Measurements from ENCODE around the gene C16orf74.

The C16orf74 gene

GRCh38 chr16:85680352-85680944 is 70.4 kb downstream of the C16orf74 start:
- Histone ChIP-seq H3F3A (ENCODE audit: insufficient read depth) (peaks cover 3% of the 10 kb centered on the region; the same call in 1 of the 2 replicates), H3K4me3 (ENCODE audit: insufficient read depth, low read length, poor library complexity, severe bottlenecking) (no peak overlapping the region), H4K20me1 (ENCODE audit: low read depth, low read length) (peaks cover 4% of the 10 kb centered on the region; the same call in 1 of the 2 replicates), H3K4me2 (ENCODE audit: low read depth, low read length, poor library complexity, severe bottlenecking) (no peak overlapping the region), H3K79me2 (ENCODE audit: insufficient read depth, low read length) (peaks cover 26% of the 10 kb centered on the region), H3K36me3 (ENCODE audit: low read length) (peaks cover 24% of the 10 kb centered on the region; the same call in 1 of the 2 replicates), H2AFZ (ENCODE audit: low read depth, low read length, severe bottlenecking) (no peak overlapping the region), H3K27ac (ENCODE audit: low read depth, low read length) (no peak overlapping the region), H3K9me2 (replicated peaks; ENCODE audit: insufficient read depth, low read length) (no peaks in the 10 kb centered on the region), H3K9me3 (ENCODE audit: insufficient read depth, low read length) (no peaks in the 10 kb centered on the region), H3K27me3 (ENCODE audit: low read length) (no peaks in the 10 kb centered on the region), H3K9ac (ENCODE audit: low read length) (no peak overlapping the region)
- TF ChIP-seq EZH2phosphoT487 (conservative IDR thresholded peaks at IDR 0.05; ENCODE audit: low read length) (no peak), CTCF (IDR thresholded peaks at IDR 0.05; ENCODE audit: insufficient read depth, low read length, poor library complexity, severe bottlenecking) (no peak)

GRCh38 chr16:85679870-85680269 is 71.0 kb downstream of the C16orf74 start:
- Histone ChIP-seq H4K20me1 (ENCODE audit: low read depth, low read length) (peaks cover 4% of the 10 kb centered on the region; the same call in 1 of the 2 replicates), H3K9ac (ENCODE audit: low read length) (no peak overlapping the region), H3K36me3 (ENCODE audit: low read length) (peaks cover 24% of the 10 kb centered on the region; the same call in 1 of the 2 replicates), H3F3A (ENCODE audit: insufficient read depth) (no peaks in the 10 kb centered on the region), H3K79me2 (ENCODE audit: insufficient read depth, low read length) (peaks cover 22% of the 10 kb centered on the region), H3K4me3 (ENCODE audit: insufficient read depth, low read length, poor library complexity, severe bottlenecking) (no peak overlapping the region), H3K27ac (ENCODE audit: low read depth, low read length) (no peak overlapping the region), H3K27me3 (ENCODE audit: low read length) (no peaks in the 10 kb centered on the region), H3K9me2 (replicated peaks; ENCODE audit: insufficient read depth, low read length) (no peaks in the 10 kb centered on the region), H3K9me3 (ENCODE audit: insufficient read depth, low read length) (no peaks in the 10 kb centered on the region), H3K4me2 (ENCODE audit: low read depth, low read length, poor library complexity, severe bottlenecking) (no peak overlapping the region), H2AFZ (ENCODE audit: low read depth, low read length, severe bottlenecking) (no peak overlapping the region)
- TF ChIP-seq CTCF (IDR thresholded peaks at IDR 0.05; ENCODE audit: insufficient read depth, low read length, poor library complexity, severe bottlenecking) (no peak), EZH2phosphoT487 (conservative IDR thresholded peaks at IDR 0.05; ENCODE audit: low read length) (no peak)

- peaks cover 24% of the 10 kb centered on the region for H3K36me3 ChIP-seq (ENCODE audit: low read length)
- no peaks in the 10 kb centered on the region for H3K9me2 ChIP-seq (replicated peaks; ENCODE audit: insufficient read depth, low read length)
- no peak overlapping the region for H3K27ac ChIP-seq (ENCODE audit: low read depth, low read length)
- H2AFZ ChIP-seq (ENCODE audit: low read depth, low read length, severe bottlenecking) = no peak overlapping the region
- no peak overlapping the region for H3K4me3 ChIP-seq (ENCODE audit: insufficient read depth, low read length, poor library complexity, severe bottlenecking)
- no peaks in the 10 kb centered on the region for H3K27me3 ChIP-seq (ENCODE audit: low read length)
- H3K79me2 ChIP-seq (ENCODE audit: insufficient read depth, low read length) = peaks cover 11% of the 10 kb centered on the region
- no peak for TF ChIP-seq EZH2phosphoT487 (conservative IDR thresholded peaks at IDR 0.05; ENCODE audit: low read length)
- no peak for TF ChIP-seq CTCF (IDR thresholded peaks at IDR 0.05; ENCODE audit: insufficient read depth, low read length, poor library complexity, severe bottlenecking)
- H4K20me1 ChIP-seq (ENCODE audit: low read depth, low read length) = peaks cover 3% of the 10 kb centered on the region; the same call in 1 of the 2 replicates
- H3K9me3 ChIP-seq (ENCODE audit: insufficient read depth, low read length) = no peaks in the 10 kb centered on the region
- no peaks in the 10 kb centered on the region for H3F3A ChIP-seq (ENCODE audit: insufficient read depth)
- no peak overlapping the region for H3K4me2 ChIP-seq (ENCODE audit: low read depth, low read length, poor library complexity, severe bottlenecking)
- H3K9ac ChIP-seq (ENCODE audit: low read length) = no peak overlapping the region
Observed at GRCh38 chr16:85678821-85679220, 72.1 kb downstream of the C16orf74 start.

Measured in SU-DHL-6 (cell line).